ENCODE measurements around the gene RFESD. TPM values are rescaled to one million over a fixed set of nuclear protein-coding genes. Genes with fewer than 3 reads are reported as not detected.

Gene RFESD
- total RNA-seq (1 to 10 TPM; 1.3 to 1.5 TPM), total RNA-seq (1.2 to 23.4 (median 6.5) reads per million in 172 experiments)
- polyA plus RNA-seq (2013, experiment 1 of 2) = 7.5 TPM
- polyA plus RNA-seq (2013, experiment 2 of 2) = 6.0 TPM

DNA sequence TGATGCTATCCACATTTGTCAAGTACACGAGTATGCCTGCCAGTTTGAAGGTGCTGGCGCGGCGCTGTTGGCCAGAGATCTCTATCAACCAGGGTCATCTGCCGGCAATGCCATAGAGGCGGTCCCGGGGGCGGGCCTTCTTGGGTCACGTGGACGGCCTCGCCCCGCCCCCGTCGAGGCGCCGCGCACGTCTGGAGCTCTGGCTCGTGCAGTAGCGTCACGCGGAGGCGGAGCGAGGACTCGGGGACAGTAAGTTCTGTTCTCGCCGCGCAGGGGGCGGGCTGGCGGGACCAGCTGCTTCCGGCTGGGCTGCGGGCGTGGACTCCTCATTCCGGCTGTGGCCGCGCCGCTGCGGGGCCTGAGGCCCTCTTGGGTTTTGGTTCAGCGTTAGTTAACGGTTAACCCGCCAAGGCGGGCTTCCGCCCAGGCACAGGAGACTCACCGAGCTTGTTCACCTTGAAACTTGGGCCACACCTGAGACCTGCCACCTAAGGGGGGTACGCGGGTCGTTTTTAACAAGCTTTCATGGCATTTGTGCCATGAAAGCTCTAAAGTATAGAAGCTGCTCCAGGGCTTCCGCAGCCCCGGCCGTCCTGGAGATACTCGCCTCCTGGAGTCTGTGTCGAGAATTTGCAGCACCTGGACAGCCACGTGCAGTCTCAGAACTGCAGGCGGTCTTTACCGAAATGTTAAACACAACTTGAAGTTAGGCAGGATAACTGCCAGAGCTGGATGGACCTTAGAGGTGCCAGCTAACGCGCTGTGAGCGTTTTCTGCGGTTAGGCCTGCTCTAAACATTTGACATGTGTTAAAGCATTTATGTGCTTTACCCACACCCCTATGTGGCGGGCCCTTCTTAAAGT, at the start of gene RFESD:
Gene RFESD (plus strand): TSS at position 209 of the 863 bp plus-strand sequence. CDS start 5,495 bp downstream, outside the sequence.
- H3K36me3 Mint-ChIP-seq (ENCODE audit: low read depth) = peaks cover 3% of the 10 kb centered on the region
- H3K4me3 Mint-ChIP-seq = peak within 1 kb of the TSS; percentile 88
- peaks cover 51% of the 10 kb centered on the region for H3K4me1 Mint-ChIP-seq (ENCODE audit: low read depth)
- Histone ChIP-seq H3K27me3 (ENCODE audit: control insufficient read depth in 1 of 2, insufficient read depth in 2 of 2, low read length in 2 of 2) (no peaks in the 10 kb centered on the region), H3K27ac (ENCODE audit: low read depth in 1 of 2, low read length in 2 of 2) (peak within 1 kb of the TSS; percentile 71 to 74), H3K4me3 (ENCODE audit: low read length) (peak within 1 kb of the TSS; percentile 74), H3K4me1 (ENCODE audit: insufficient read depth, low read length) (peaks cover 18% of the 10 kb centered on the region), H3K36me3 (ENCODE audit: insufficient read depth, low read length) (no peaks in the 10 kb centered on the region), H3K9me3 (ENCODE audit: control insufficient read depth in 1 of 2, insufficient read depth in 1 of 2, low read length in 2 of 2) (no peaks in the 10 kb centered on the region)
- peak within 1 kb of the TSS; percentile 68 for H3K27ac Mint-ChIP-seq
- TF ChIP-seq, protein P1, sequence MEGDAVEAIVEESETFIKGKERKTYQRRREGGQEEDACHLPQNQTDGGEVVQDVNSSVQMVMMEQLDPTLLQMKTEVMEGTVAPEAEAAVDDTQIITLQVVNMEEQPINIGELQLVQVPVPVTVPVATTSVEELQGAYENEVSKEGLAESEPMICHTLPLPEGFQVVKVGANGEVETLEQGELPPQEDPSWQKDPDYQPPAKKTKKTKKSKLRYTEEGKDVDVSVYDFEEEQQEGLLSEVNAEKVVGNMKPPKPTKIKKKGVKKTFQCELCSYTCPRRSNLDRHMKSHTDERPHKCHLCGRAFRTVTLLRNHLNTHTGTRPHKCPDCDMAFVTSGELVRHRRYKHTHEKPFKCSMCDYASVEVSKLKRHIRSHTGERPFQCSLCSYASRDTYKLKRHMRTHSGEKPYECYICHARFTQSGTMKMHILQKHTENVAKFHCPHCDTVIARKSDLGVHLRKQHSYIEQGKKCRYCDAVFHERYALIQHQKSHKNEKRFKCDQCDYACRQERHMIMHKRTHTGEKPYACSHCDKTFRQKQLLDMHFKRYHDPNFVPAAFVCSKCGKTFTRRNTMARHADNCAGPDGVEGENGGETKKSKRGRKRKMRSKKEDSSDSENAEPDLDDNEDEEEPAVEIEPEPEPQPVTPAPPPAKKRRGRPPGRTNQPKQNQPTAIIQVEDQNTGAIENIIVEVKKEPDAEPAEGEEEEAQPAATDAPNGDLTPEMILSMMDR (IDR thresholded peaks at IDR 0.05) = no peak
- POLR2A ChIA-PET = interaction anchor here (0.6 to 2.8 kb wide), 20 partner anchors 11 to 1016 kb away, joined by 3 to 87 read pairs (median 4); partner anchors contain the start of genes ARSK, CAST, ELL2 and GLRX
- CTCF ChIA-PET = interaction anchor here (0.8 to 2.1 kb wide), 11 partner anchors 15 to 1222 kb away, joined by 3 to 13 read pairs (median 4); partner anchors contain the start of genes ARSK, GLRX, GPR150 and SKIC3
- no peaks in the 10 kb centered on the region for H3K27me3 Mint-ChIP-seq
- peak; percentile 82 to 97 (median 90) for DNase-seq
- no peaks in the 10 kb centered on the region for H3K9me3 Mint-ChIP-seq
- ATAC-seq (ENCODE audit: poor library complexity) = peak; percentile 92
- intact Hi-C loops (cut with DNase I, micrococcal nuclease) = loop anchor here (5.0 kb wide), 4 partner anchors 94 to 691 kb away; partner anchors contain the start of genes ELL2 (in 1 of the 2), GLRX (in 1 of the 2) and SKIC3 (in 1 of the 2)

DNA sequence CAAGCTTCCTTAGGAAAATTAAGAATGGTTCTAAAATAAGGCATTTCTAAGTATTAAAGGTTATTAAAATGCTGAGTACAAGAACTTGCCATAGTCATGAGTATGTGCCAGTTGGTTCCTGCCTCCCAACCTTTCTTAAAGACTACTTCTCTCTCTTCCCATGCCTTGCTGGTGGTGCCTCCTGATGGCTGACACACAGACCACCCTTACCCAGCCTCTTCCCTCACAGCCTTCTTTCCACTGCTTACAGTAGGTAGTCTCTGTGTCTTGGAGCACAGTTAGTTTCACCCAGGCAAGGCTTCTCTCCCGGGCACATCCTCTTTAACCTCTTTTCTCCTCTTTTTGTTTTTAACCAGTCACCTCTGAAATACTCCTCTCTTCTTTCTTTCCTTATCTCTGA, 47.3 kb upstream of the RFESD start:
- Mint-ChIP-seq H3K27me3 (no peaks in the 10 kb centered on the region), H3K9me3 (no peaks in the 10 kb centered on the region), H3K27ac (no peak overlapping the region), H3K4me1 (ENCODE audit: low read depth) (no peaks in the 10 kb centered on the region), H3K36me3 (ENCODE audit: low read depth) (peaks cover 46% of the 10 kb centered on the region), H3K4me3 (no peak overlapping the region)
- no peaks in the 10 kb centered on the region for H3K9me3 ChIP-seq (ENCODE audit: control insufficient read depth in 1 of 2, insufficient read depth in 1 of 2, low read length in 2 of 2)
- H3K27me3 ChIP-seq (ENCODE audit: control insufficient read depth in 1 of 2, insufficient read depth in 2 of 2, low read length in 2 of 2) = no peaks in the 10 kb centered on the region
- TF ChIP-seq, protein P1 (IDR thresholded peaks at IDR 0.05) = no peak
- ChIA-PET POLR2A (no interaction called here), CTCF (interaction anchor here (1.0 kb wide), 1 partner anchor 38 kb away, joined by 3 read pairs; no protein-coding TSS in a partner anchor)
- no peak for ATAC-seq (ENCODE audit: poor library complexity)
- intact Hi-C loops (cut with DNase I, micrococcal nuclease) = no loop called here
- no peaks in the 10 kb centered on the region for H3K4me1 ChIP-seq (ENCODE audit: insufficient read depth, low read length)
- H3K4me3 ChIP-seq (ENCODE audit: low read length) = no peak overlapping the region
- H3K27ac ChIP-seq (ENCODE audit: low read depth in 1 of 2, low read length in 2 of 2) = no peak overlapping the region
- DNase-seq = no peak
- peaks cover 4% of the 10 kb centered on the region for H3K36me3 ChIP-seq (ENCODE audit: insufficient read depth, low read length)

DNA sequence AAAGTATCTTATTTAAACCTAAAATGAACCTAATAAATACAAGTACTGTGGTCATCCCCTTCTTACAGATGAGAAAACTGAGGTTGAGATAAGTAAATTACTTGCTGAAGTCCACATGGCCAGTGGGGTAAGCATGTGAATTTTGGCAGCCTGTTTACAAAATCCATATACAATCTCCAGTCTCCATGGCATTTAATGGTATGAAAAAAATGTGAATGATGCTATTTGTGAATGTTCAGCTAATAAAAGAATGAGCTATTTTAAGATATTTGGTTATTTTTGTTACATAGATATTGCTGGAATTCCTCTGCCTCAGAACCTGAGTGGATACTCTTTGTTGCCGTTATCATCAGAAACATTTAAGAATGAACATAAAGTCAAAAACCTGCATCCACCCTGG, 46.0 kb upstream of the RFESD start:
- CTCF ChIA-PET = no interaction called here

More for the DNA sequence above, 46.0 kb upstream of the RFESD start:
- DNase-seq (no peak), ATAC-seq (ENCODE audit: poor library complexity) (no peak)
- Histone ChIP-seq H3K27ac (ENCODE audit: low read depth in 1 of 2, low read length in 2 of 2) (no peak overlapping the region), H3K9me3 (ENCODE audit: control insufficient read depth in 1 of 2, insufficient read depth in 1 of 2, low read length in 2 of 2) (no peaks in the 10 kb centered on the region), H3K36me3 (ENCODE audit: insufficient read depth, low read length) (peaks cover 4% of the 10 kb centered on the region), H3K27me3 (ENCODE audit: control insufficient read depth in 1 of 2, insufficient read depth in 2 of 2, low read length in 2 of 2) (no peaks in the 10 kb centered on the region), H3K4me3 (ENCODE audit: low read length) (no peak overlapping the region), H3K4me1 (ENCODE audit: insufficient read depth, low read length) (no peaks in the 10 kb centered on the region)
- no peak overlapping the region for H3K4me3 Mint-ChIP-seq
- intact Hi-C loops (cut with DNase I, micrococcal nuclease) = no loop called here
- H3K27me3 Mint-ChIP-seq = no peaks in the 10 kb centered on the region
- H3K36me3 Mint-ChIP-seq (ENCODE audit: low read depth) = peaks cover 38% of the 10 kb centered on the region
- no peaks in the 10 kb centered on the region for H3K9me3 Mint-ChIP-seq
- POLR2A ChIA-PET = no interaction called here
- TF ChIP-seq, protein P1 (IDR thresholded peaks at IDR 0.05) = no peak
- H3K27ac Mint-ChIP-seq = no peak overlapping the region
- H3K4me1 Mint-ChIP-seq (ENCODE audit: low read depth) = no peaks in the 10 kb centered on the region

Measured in CD4-positive, alpha-beta T cell (primary cell).